GM10248 (cell line): ENCODE measurements around the gene SPSB3.
A peak's percentile ranks its signal among the peaks of the same experiment; 100 is the strongest.

ENCODE experiments used
- CTCF ChIA-PET: fragments of 300-600 bp; sonication (Branson Sonifier 250); formaldehyde crosslinking; extraction: SDS; loops from one replicate; lab custom pipeline; 2021; ENCODE audit warnings: antibody characterized with exemption; lab: Yijun Ruan, JAX
- POLR2A ChIA-PET: fragments of 350-650 bp; sonication (Branson Sonifier 250); formaldehyde crosslinking; extraction: SDS; loops from one replicate; lab custom pipeline; 2020; ENCODE audit warnings: antibody characterized with exemption; lab: Yijun Ruan, JAX
- DNase-seq: peaks from one replicate; pipeline ENCODE4 v3.0.0; 2012; ENCODE audit errors: extremely low spot score
- TF ChIP-seq, protein P1 (sequence below): IDR thresholded peaks from 2 replicates; pipeline ENCODE4 v1.5.1; 2012; ENCODE audit warnings: mild to moderate bottlenecking, low read depth; ENCODE audit errors: extremely low read depth, missing control alignments, control extremely low read depth

The SPSB3 gene

DNA sequence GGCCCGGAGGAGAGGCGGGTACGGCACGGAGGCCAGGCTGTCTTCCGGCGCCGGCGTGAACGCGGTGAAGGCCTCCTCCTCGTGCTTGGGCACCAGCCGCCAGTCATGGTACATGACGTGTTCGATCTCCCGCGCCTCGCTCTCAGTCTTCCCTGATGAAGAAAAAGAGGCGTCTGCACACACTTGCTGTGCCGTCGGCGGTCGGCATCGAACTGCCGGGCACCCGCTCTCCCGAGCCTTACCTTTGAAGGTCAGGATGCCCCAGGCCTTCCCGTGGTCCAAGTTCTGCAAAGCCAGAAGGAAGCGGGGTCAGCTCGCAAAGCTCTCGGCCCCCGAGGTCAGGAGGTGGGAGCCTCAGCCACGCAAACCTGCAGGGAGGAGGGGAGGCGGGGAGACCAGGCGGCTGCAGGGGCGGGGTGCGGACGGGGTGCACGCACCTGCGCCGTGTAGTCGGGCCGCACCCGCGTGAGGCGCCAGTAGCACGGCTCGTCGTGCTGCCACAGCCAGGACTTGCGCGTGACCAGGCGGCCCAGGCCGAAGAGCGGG, 9.9 kb downstream of the SPSB3 start, which contains the start of gene EME2:
TSS of gene EME2 (plus strand) at position 449 of the 546 bp plus-strand sequence. CDS start 418 bp downstream, outside the sequence.
- TF ChIP-seq, protein P1, sequence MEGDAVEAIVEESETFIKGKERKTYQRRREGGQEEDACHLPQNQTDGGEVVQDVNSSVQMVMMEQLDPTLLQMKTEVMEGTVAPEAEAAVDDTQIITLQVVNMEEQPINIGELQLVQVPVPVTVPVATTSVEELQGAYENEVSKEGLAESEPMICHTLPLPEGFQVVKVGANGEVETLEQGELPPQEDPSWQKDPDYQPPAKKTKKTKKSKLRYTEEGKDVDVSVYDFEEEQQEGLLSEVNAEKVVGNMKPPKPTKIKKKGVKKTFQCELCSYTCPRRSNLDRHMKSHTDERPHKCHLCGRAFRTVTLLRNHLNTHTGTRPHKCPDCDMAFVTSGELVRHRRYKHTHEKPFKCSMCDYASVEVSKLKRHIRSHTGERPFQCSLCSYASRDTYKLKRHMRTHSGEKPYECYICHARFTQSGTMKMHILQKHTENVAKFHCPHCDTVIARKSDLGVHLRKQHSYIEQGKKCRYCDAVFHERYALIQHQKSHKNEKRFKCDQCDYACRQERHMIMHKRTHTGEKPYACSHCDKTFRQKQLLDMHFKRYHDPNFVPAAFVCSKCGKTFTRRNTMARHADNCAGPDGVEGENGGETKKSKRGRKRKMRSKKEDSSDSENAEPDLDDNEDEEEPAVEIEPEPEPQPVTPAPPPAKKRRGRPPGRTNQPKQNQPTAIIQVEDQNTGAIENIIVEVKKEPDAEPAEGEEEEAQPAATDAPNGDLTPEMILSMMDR, result no peak
- ChIA-PET POLR2A (interaction anchor here (2.4 kb wide), 1 partner anchor 11 kb away, joined by 11 read pairs; the partner anchor contains the start of genes NUBP2 and SPSB3), CTCF (interaction anchor here (1.0 to 2.7 kb wide), 5 partner anchors 9 to 157 kb away, joined by 3 to 15 read pairs (median 4); partner anchors contain the start of genes MAPK8IP3, NUBP2 and SPSB3)
- no peak for DNase-seq

DNA sequence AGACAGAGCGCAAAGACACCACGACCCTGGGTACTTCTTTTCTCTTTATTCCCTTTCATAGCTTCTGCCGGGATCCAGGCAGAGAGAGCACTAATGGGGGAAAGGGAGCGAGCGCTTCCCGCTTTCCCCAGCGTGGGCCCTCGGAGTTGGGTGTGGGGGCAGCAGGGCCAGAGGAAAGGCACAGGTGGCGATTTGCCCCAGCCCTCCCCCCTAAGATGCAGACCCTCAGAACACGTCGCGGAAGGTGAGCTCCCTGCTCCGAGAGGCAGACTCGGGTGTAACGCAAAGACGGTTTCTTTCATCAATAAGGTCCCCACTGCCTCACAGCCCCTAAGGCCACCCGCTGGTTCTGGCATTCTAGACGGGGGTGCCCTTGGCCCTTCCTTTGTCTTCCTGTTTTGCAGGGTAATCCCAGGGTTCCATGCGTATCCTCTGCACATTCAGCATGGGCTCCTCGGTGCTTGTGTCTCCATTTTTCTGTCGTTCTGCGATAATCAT, 10.5 kb downstream of the SPSB3 start:
- DNase-seq, result no peak
- TF ChIP-seq, protein P1, result no peak
- ChIA-PET CTCF (interaction anchor here (1.2 to 2.7 kb wide), 4 partner anchors 11 to 157 kb away, joined by 3 to 15 read pairs (median 6); partner anchors contain the start of genes MAPK8IP3, NUBP2 and SPSB3), POLR2A (interaction anchor here (2.4 kb wide), 1 partner anchor 11 kb away, joined by 11 read pairs; the partner anchor contains the start of genes NUBP2 and SPSB3)

DNA sequence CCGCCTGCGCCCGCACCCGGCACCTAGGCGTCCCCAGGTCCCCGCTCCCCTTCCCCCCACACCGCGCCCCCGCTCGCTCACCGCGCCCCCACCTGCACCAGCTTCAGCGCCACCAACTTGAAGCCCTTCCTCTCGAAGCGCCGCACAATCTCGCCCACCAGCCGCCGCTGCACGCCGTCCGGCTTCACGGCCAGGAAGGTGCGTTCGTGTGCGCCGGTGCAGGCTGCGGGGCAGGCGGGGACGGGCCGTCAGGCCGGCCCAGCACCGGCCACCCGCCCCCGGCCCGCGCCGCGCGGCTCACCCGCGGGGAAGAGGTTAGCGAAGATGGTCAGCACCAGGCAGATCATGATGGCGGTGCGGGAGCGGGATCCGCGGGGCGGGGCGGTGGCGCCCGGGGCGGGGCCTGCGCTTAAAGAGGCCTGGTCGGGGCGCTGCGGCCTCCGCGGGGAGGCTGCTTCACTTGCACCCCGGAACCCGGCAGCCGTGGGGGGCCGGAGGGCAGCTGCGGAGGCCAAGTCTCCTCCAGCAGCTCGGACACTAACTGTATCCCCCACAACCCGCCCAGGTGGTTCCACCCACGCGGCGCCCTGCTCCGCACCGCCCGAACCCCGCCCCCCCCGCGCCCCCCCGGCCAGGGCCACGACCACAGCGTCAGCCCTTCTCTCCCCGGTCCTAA, 11.0 kb downstream of the SPSB3 start, which contains the start of gene NME3:
TSS of gene NME3 (minus strand) at position 356 of the 676 bp plus-strand sequence. CDS start at position 347, 9 bp downstream.
- POLR2A ChIA-PET, result interaction anchor here (2.4 kb wide), 1 partner anchor 12 kb away, joined by 11 read pairs; the partner anchor contains the start of genes NUBP2 and SPSB3
- DNase-seq, result peak; percentile 88
- CTCF ChIA-PET, result interaction anchor here (0.8 to 2.7 kb wide), 3 partner anchors 11 to 66 kb away, joined by 4 to 15 read pairs (median 9); partner anchors contain the start of genes MAPK8IP3, NUBP2 and SPSB3
- TF ChIP-seq, protein P1, result no peak

DNA sequence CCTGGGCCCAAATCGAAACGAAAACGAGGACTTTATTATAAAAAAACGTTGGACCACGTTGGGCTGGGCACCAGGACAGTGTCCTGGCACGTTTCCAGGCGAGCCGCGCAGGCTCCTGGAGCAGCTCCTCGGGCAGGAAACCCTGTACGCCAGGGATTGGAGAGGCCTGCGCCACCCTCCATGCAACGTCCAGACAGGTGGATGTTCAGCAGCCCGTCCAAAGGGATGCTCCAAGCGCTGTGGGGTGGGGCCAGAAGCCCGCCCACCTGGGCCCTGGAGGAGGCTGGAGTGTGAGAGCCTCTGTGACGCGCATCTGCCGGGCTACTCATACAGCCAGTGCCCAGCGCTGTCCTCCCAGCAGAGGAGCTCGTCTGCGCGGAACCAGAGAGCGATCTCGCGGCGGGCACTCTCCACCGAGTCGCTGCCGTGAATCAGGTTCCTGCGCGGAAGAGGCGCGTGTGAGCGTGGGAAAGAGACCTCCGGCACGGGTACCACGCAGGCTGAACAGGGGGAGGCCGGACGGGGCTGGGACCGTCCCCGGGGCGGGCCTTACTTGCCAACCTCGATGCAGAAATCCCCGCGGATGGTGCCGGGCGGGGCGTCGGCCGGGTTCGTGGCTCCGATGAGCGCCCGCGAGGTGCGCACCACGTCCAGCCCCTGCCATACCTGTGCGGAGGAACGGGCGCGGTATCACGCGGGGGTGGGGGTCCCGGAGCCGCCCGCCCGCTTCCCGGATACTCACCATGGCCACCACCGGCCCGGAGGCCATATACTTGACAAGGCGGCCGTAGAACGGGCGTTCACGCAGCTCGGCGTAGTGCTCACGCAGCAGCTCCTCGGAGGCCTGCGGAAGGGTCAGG, 11.8 kb downstream of the SPSB3 start:
- CTCF ChIA-PET, result interaction anchor here (0.8 to 1.8 kb wide), 2 partner anchors 12 to 47 kb away, joined by 4 read pairs; partner anchors contain the start of genes NUBP2 and SPSB3
- peak; percentile 76 for DNase-seq
- TF ChIP-seq, protein P1, result no peak
- POLR2A ChIA-PET, result no interaction called here

DNA sequence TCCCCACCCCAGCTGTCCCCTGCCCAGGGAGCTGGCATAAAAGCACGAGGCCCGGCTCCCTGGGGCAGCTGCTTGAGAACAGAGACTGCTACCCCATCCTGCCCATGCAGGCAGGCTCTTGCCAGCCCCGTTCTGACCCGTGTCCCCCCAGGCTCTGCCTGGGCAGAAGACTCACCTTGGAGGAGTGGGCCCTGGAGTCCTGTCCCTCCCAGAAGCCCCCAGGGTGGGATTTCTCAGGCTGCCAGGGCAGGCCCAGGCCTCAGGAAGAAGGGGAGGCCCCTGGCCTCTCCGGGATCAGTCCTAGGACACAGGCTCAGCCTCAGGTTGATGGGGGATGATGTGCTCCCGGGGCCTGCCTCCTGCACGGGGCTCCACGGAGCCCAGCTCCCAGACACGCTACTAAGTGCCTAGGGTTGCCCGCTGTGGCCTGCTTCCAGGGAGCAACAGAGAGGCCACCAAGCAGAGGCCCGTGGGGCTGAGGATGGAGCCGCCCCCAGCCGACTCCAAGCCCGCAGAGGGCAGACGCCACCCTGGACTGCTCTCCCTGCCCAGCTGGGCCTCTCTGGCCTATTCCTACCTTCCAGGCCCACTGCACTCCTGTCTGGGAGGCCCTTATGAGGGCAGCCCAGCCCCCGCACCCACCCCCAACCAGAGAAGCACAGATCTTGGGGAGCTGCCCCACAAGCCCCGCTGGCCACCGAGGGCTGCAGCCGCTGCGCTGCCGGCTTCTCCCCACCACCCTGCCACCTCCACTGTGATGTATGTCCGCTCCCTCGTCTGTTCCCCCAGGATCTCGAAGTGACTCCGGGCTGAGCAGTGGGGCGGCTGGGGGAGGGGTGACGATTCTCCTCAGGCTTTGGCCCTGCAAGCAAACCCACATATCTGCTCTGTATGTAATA, 12.7 kb downstream of the SPSB3 start:
- ChIA-PET CTCF (interaction anchor here (1.8 kb wide), 1 partner anchor 46 kb away, joined by 4 read pairs; no protein-coding TSS in a partner anchor), POLR2A (interaction anchor here (0.9 kb wide), 1 partner anchor 195 kb away, joined by 8 read pairs; the partner anchor contains the start of gene RPS2)
- no peak for DNase-seq
- TF ChIP-seq, protein P1, result no peak
